GDM1 (cell line): ENCODE measurements around the gene PANX2.
A peak's percentile ranks its signal among the peaks of the same experiment; 100 is the strongest.

ENCODE experiments used
- DNase-seq: peaks from one replicate; lab custom pipeline; 2025; lab: John Stamatoyannopoulos, UW

The PANX2 gene

DNA sequence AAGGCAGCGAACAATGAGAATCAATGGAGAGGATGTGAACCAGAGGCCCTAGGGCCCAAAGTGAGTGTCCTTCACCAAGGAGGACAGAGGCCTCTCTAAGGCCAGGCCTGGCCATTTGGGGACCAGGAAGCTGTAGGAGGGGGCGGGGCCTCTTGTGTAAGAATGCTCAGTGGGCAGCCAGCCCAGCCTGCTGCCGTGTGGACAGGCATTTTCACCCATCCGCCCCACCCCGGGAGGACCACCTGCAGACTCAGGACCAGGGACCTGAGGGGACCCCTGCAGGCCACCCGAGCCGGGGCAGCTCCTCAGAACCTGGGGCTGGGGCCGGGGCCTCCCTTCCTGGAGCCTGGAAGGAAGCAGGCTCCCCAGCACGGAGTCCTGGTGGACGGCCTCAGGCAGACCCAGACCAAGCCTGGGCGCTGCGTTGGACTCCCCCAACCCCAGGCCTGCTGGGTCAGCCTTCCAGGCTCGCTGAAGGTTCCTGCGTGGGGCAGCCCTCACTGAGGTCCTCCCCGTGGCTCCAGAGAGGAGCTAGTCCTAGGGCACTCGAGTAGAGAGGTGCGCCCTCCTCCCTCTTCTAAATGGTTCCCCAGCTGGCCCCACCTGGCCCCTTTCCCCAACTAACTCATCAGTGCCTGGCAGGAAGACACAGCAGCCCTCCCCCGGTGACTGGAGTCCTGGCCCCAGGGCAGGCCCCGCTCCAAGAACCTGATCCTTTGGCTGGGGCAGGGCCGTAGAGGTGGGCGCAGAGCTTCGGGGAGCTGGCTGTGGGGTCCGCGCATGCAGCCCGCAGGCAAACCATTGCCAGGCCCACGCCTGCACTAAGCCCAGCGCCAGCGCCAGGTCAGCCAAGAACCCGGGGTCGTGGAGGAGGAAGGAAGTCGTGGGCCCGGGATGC, 13.7 kb downstream of the PANX2 start:
- DNase-seq = no peak

DNA sequence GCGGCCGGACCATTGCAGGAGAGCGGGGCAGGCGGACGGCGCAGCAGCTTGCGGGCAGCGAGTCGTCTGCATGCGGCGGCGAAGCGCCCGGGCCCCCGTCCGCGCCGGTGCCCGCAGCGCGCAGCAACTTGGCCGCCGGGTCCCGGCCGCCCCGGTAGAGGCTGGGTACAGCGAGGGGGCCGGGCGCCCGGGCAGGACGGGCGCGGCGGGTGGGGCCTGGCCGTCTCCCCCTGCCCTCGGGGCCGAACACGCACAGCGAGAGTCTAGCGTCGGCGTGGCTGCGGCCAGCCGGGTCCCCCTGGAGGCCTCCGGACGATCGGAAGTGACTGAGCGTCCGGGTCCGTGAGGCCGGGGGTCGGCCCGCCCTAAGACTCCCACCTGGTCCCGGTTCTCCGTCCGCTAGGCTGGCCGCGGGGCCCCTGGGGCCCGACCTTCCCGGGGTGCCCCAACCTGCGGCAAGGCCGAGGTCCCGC, 14.4 kb downstream of the PANX2 start:
- no peak for DNase-seq

DNA sequence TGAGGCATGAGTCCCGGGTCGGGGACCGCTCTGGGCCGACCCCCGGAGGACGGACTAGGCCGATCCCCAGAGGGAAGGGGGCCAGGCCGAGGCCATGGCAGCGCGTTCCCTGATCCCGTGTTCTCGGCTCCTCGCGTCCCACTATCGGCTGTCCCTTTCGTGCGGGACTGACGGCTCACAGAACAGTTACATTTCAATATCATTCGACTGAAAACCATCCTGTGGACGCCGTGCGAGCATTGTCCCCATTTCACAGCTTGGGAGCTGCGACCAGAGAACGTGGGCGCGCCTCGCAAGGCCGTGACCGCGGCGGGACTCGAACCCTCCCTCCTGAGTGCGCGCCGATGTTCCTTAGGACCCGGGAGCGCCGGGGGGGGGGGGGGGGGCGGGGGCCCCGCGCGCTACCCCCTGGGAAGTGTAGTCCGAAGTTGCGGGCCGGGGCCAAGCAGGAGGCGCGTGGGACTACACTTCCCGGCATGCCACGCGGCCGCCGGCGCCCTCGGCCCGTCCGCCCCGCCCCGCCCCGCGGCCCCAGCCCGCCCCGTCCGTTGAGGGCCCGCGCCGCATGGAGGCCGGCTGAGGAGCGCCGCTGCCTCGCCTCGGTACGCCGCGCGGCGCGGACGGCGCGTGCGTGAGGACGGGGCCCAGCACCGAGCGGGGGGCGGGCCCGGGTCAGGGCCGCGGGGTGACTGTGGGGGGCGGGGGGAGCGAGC, 15.0 kb downstream of the PANX2 start, which contains the start of gene TRABD:
Gene TRABD (plus strand): TSS at position 539 of the 713 bp plus-strand sequence. CDS start 7,148 bp downstream, outside the sequence.
- peak; percentile 85 for DNase-seq

DNA sequence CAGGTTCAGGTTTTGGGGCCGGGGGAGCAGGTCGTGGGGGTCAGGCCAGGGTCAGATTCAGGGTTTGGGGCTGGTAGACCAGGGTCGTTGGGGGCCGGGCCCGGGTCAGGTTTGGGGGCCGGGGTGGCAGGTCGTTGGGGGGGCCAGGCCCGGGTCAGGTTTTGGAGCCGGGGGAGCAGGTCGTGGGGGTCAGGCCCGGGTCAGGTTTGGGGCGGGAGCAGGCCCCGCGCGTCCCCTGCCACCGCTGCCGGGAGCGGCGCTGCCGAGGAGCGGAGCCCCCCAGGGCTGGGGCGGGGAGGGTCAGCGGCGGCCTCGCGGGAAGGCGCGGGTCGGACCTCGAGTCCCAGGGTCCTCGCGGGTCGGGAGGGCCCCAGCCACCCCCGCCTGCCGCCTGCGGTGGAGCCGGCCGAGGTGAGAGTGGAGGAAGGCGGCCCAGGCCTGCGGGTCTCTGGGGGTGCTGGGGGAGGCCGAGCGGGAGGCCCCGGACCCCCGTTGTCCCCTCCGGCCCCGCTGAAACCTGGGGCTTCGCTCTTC, 15.7 kb downstream of the PANX2 start:
- DNase-seq = no peak

- no peak for DNase-seq
Measured at GRCh38 chr22:50186761-50187523, 16.4 kb downstream of the PANX2 start.

DNA sequence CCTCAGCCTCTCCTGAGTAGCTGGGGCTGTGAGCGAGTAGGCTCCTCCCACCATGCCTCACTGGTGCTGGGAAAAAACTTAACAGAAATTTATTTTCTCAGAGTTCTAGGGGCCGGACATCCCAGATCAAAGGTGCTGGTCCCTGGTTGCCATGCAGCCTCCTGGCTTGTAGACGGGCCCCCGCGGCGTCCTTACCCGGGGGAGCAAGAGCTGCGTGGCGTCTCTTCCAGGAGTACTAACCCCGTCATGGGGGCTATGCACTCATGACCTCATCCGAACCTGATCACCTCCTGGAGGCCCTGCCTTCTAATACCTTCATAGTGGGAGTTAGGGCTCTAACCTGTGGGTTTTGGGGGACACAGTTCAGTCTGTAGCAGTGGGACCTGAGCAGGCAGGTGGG, 17.8 kb downstream of the PANX2 start:
- DNase-seq = no peak

GRCh38 chr22:50189184-50189848, 18.8 kb downstream of the PANX2 start:
- no peak for DNase-seq

DNA sequence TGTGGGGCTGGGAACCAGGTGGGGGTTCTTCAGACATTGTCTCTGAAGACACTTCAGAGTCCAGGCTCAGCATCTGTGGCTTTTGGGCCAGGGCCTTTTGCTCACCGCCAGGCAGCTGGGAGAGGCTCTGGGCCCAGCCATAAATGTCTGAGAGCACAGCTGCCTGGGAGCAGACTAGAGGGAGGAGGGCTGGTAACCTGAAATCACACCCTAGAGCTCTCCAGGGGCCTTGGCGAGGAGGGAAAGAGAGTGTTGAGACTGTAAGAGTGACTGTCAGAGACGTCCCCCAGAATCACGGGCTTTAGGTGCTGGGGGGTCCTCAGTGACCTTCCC, 19.3 kb downstream of the PANX2 start:
- no peak for DNase-seq

GRCh38 chr22:50190182-50190940, 19.8 kb downstream of the PANX2 start:
- DNase-seq = peak; percentile 82

DNA sequence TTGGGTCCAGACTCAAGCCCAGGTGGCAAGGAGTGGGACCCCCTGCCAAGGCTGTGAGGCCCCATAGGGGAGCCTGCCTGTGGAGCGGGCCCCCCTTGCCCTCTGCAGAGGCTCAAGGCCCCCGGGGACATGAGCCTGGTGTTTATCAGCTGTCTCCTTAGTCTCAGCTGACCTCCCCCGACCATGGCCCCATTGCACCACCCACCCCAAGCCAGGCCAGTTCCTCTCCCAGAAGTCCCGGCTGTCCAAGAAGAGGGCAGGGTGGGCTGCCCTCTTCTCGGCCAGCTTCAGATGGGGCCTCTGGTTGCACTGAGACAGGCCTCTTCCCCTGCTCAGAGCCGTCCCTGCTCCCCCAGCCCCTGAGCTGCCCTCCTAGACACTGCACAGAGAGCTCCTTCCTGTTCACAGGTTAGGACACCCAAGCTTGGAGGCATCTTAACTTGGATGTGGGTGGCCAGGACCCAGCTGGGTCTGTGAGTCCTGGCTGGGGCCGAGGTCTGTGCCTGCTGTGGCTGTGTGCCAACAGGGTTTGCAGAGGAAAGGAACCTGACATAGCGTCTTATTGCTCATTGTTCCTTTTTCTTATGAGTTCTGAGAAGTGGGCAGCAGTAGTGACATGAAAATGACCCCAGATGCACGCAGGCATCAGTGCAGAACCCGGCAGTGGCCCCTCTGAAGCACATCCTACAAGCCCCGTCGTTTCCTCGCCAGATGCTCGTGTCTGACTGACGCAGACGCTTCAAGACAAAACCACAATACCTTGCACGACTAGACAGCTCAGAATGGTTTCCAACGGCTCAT, 20.6 kb downstream of the PANX2 start:
- DNase-seq = peak; percentile 88

DNA sequence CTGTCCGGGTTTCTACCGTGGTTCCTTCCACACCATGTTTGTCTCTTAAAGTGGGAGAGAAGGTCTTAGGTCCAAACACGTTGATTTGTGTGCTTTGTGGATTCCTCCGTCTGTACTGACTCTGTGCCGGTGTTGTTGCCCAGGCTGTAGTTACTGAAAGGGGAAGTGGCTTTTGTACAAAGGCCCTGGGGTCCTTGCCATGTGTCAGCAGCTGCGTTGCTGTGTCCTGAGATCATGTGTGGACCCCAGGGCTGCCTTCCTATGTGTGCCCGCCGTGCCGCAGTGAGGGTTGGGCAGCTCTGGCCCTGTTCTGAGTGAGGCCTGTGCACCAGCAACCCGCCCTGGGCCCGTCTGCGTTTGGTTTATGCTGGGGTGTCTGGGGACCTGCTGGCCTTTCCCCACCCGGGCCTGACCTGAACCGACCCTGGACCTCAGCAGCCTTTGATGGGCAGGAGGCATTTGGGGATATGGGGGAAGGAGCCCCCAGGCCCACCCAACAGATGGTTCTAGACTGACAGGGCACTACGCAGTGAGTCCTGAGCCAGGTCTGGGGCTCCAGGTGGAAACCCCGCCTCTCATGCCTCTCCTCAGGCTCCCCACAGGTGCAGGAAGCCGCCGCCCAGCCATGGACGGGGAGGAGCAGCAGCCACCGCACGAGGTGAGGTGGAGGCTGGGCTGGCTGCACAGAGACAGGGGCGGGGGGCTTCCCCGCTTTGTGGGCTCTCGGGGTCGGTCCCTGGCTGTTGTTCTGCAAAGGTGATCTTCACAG, 22.1 kb downstream of the PANX2 start:
- DNase-seq = peak; percentile 22

GRCh38 chr22:50193621-50194020, 23.1 kb downstream of the PANX2 start:
- DNase-seq = no peak

- DNase-seq = no peak
Measured at GRCh38 chr22:50194037-50194805, 23.7 kb downstream of the PANX2 start.

DNA sequence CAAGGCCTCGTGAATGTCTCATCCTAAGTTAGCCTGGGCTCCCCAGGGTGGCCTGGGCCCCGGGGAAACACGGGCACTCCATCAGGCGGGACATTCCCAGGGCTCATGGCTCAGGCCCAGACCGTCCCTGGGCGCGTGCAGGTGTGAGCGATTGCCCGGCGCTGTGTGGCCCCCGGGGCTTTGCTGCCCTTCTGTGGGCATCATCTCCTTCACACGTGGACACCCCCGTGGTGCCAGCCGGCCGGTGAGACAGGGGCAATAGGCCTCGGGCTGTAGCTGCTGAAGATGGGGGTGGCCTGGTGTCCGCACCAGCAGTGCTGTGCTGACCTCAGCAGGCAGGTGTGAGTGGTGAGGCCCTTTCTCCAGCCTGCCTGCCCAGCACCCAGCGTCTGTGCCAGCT, 25.7 kb downstream of the PANX2 start:
- DNase-seq = no peak

DNA sequence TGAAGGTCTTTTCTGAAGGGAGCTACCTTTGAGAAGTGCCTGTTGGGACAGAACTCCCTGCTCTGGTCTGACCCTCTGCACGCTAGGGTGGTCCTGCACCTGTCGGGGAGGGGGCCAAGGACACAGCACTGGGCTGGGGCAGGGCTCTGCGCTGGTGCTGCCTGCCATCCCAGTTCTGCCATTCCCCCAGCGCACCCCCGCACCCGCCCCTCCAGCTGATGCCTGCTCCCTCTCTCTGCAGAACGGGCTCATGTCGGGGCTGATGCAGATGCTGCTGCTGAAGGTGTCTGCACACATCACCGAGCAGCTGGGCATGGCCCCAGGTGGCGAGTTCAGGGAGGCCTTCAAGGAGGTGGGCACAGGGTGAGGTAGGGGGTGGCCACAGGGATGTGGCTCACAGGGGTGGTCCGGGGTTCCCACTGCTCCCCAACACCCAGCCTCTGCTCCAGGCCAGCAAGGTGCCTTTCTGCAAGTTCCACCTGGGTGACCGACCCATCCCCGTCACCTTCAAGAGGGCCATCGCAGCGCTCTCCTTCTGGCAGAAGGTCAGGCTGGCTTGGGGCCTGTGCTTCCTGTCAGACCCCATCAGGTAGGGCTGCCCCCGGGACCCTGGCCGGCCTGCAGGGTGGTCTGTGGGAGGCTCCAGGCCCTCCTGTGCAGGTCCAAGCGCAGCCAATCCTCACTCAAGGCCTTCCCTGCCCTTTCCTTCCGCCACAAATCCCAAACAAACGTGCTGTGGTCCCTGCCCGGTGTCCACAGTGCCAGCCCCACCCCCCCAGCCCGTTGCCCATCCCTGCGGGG, 26.7 kb downstream of the PANX2 start:
- DNase-seq = no peak

GRCh38 chr22:50197856-50198623, 27.5 kb downstream of the PANX2 start:
- no peak for DNase-seq

GRCh38 chr22:50198624-50199017, 28.1 kb downstream of the PANX2 start:
- DNase-seq = no peak
